Measurements from ENCODE around the gene PIWIL1.

GRCh38 chr12:130366159-130366558, 28.5 kb downstream of the PIWIL1 start:
- TF ChIP-seq POLR2A (IDR thresholded peaks at IDR 0.05; ENCODE audit: low read length) (no peak), GATA1 (IDR thresholded peaks at IDR 0.05; ENCODE audit: low read depth, low read length) (no peak)

Data from erythroblast (primary cell).